HG03354 (cell line): ENCODE measurements around the gene QSER1.
"Not testable (repeated sequence)": the region's sequence is repeated elsewhere in the genome, so short reads cannot be mapped to it uniquely, and the experiment has no call there.

Source experiments
- ATAC-seq: cut with Tn5 transposase; IDR thresholded peaks from one replicate; pipeline ENCODE4 v1.9.1; 2021; ENCODE audit warnings: mild to moderate bottlenecking; ENCODE audit not compliant: unreplicated experiment, poor library complexity, severe bottlenecking

The QSER1 gene

DNA sequence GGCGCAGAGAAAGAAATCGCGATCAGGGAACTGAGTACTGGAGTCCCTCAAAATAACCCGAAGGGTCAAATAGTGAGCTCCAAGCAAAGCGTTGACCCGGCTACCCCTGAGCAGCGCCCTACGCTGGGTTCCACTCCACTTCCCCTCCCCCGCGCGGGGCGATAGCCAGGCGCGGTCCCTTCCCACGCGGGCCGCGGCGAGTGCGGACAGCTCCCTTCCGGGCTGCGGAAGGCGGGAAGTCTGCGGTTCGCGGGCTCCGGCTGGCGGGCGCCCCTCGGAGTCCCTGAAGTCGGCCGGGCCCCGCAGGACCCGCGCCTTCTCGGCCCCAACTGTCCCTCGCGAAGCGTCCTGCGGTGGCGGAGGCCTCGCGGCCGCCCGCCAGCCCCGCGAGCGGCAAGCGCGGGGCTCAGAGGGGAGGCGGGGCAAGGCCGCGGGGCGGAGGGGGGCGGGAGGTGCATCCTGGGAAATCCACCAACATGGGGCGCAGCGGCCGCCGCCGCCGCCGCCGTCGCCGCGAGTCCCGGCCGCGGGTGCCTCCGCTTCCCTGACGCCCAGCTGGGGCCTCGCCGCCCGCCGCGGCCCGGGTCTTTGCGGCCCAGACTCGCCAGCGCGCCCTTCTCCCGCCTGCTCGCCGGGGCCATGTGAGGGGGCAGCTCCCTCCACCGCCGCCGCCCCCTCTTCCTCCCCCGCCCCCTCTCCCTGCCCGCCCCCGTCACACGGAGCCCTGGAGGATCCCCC lies at the start of gene QSER1:
QSER1 (plus strand) TSS at position 457 of the 738 bp plus-strand sequence. CDS start 315 bp downstream, outside the sequence.
- ATAC-seq = peak; percentile 72

GRCh38 chr11:32843544-32843943 lies 49.1 kb upstream of the QSER1 start:
- ATAC-seq = no peak

- no peak for ATAC-seq
Measured at GRCh38 chr11:32847511-32847910, 45.1 kb upstream of the QSER1 start.

DNA sequence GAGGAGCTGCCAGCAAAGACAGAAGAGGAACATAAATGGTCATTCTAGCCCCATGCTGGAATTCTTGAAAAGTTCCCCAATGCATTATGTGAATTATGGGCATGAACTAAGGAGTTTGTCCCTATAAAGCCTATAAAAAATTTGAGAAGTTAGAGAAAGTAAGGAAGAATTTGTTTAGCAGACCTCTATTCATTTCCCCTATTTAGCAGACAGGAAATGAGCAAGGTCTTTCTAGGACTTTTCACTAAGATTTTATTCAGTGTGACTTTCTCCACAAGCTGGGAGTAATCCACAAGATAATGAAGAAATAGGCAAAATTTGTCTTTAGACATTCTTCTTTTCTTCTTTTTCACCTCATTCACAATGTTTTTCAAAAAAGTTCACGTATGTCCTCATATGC lies 42.9 kb upstream of the QSER1 start:
- ATAC-seq = no peak

- no peak for ATAC-seq
Measured at GRCh38 chr11:32851251-32851650, 41.4 kb upstream of the QSER1 start.

GRCh38 chr11:32852207-32852606 lies 40.4 kb upstream of the QSER1 start:
- ATAC-seq = no peak

DNA sequence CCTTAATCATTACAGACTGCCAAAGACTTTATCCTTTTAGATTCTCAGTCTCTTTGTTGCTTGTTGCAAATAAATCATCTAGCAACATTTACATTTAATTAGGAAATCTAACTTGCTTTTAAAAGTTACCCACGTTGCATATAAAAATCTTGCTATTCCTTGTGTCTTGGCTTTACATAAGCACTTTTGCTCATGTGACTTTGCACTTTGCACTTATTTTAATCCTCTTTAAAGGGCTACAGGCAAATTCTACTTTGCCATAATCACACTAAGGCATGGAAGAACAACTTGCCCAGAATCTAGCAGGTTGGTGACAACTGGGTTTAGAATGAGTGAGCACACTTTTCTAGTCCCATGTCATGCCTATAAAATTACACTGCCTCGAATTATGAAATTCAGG lies 37.0 kb upstream of the QSER1 start:
- no peak for ATAC-seq

DNA sequence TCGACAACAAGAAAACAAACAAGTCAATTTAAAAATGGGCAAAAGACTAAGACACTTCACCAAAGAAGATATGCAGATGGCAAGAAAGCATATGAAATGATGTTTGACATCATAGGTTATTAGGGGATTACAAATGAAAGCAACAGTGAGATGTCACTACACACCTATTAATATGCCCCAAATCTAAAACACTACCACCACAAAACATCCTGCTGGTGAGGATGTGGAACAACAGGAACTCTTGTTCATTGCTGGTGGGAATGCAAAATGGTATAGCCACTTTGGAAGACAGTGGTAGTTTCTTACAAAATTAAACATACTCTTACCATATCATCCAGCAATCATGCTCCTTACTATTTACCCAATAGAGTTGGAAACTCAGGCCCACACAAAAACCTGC lies 33.9 kb upstream of the QSER1 start:
- no peak for ATAC-seq

DNA sequence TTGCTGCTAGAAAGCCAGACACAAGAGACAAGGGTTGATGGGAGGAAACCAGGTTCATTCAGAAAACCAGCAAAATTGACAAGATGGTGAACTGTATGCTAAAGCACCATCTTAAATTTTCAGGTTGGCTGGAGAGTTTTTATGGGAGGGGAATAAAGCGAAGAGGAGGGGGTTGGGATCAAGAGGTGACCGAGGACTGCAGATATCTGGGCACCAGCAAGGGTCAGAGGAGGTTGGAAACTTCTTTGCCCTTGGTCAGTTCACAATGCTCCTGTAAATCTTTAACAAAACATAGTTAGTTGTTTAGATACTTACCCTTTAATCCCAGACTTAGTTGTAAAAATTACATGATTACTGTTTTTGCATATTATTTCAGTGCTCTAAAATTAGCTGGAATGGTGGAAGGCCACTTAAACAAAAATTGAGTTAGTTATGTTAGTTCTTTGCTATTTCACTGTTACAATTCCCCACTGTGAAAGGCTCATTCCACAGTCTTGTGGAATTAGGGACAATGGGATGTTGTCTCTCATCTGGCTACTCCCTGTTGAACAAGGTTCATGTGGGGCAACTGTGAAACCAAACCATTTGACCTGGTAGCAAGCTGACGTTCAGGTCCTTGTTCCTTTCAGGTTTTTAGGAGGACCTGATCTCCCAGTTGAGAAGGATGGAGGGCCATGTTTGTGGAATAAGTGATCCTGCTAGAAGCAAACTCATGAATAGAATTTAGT lies 30.6 kb upstream of the QSER1 start:
- no peak for ATAC-seq

DNA sequence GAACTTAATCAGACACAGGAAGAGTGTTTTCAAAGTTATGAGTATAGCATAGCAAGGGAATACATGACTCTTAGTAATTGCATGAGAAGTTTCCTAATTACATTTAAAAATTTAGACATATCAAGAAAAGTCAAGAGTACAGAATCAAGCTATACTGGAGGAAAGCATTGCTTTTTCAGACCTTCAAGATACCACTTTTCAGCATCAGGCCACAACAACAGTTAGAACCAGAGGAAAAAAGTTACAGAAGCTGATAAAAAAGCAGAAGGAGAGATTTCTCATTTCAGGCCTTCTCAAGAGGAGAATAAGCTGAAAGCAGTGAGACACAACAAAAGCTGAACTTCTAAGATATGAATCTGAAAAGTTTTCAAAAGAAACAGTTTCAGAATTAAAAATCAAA lies 28.1 kb upstream of the QSER1 start:
- no peak for ATAC-seq

- ATAC-seq = not testable (repeated sequence)
Measured at GRCh38 chr11:32868752-32869151, 23.9 kb upstream of the QSER1 start.

GRCh38 chr11:32870676-32871075 lies 21.9 kb upstream of the QSER1 start:
- ATAC-seq = no peak

DNA sequence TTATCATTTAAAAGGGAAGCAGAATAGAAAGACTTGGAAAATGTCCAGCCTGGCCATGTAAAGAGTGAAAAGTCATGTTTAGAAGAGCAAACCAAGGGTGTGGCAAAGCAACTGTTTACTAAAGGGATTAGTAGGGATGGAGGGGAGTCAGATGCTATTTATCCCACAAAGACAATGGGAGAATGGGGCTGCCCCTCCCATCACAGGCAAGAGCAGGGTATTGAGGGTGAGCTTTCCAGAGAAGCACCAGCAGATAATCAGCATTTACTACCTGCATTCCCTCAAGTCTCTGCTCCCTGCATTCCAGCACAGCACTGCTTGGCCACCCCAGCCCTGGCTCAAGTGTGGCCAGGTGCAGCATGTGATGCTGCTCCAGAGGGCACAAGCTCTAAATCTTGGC lies 18.5 kb upstream of the QSER1 start:
- ATAC-seq = no peak

- no peak for ATAC-seq
Measured at GRCh38 chr11:32881286-32881685, 11.3 kb upstream of the QSER1 start.

DNA sequence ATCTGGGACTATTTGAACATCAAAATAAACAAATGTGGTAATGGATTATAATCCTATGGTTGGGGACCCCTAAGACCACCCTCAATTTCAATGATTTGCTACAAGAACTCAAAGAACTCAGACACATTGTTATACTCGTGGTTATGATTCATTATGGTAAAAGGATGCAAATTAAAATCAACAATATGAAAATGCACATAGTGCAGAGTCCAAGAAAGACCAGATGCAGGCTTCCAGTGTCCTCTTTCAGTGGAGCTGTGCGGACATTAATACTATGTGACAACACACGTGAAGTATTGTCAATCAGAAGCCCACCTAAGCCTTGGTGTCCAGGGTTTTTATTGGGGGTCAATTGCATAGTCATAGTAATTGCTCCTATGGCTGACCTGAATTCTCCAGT lies 9.2 kb upstream of the QSER1 start:
- no peak for ATAC-seq

DNA sequence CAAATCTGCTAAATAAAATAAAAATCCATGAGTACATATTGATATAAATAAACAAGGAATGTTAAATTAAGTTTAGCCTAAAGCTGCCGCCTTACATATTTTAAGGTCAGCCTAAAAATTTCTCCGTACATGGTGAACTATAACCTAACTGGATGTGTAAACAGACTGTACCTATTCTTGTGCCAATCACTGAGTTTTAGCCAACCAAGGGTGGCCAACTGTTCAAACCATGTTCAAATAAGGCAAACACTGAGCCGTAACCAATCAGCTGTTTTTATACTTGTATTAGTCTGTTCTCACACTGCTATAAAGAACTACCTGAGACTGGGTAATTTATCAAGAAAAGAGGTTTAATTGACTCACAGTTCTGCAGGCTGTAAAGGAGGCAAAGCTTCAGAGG lies 8.6 kb upstream of the QSER1 start:
- no peak for ATAC-seq

DNA sequence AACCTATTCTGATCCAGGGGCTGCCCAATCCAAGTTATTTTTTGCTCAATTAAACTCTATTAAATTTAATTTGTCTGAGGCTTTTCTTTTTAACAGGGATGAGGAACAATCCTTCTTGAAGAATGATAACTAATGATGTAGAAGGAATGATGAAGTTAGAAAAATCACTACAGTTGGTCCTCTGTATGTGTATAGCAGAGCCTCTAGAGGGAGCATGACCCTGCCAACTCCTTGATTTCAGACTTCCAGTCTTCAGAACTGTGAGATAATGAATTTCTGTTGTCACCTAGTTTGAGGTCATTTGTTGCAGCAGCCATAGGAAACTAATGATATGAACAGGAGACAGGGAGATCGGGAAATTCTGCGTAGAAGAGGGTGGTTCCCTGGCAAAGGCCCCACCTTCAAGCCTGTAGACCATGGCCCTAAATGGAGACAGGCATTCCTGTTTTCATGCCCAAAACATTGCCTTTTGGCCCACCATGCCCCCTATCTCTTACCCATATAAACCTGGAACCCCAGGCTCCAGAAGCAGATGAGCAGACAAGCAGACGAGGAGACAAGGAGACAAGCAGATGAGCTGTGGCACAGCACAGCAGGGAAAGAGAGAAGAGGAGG lies 7.7 kb upstream of the QSER1 start:
- no peak for ATAC-seq

DNA sequence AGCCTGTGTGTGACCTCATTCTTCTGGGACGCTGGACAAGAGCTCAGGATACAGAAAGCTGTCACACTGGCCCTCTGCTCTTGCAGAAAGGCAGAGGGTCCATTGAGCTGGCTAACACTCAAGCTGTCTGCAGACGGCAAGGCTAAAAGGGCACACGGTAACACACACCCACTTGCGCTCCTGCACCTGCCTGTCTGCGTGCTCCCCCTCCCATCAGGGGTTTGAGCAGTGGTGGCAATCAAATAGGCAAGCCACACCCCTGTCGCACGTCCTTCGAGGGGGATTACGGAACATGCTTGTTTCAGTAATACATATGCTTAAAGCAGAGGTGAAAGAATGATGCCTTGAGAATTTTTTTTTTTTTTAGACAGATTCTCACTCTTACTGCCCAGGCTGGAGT lies 7.1 kb upstream of the QSER1 start:
- ATAC-seq = no peak

GRCh38 chr11:32886180-32886579 lies 6.4 kb upstream of the QSER1 start:
- ATAC-seq = no peak

DNA sequence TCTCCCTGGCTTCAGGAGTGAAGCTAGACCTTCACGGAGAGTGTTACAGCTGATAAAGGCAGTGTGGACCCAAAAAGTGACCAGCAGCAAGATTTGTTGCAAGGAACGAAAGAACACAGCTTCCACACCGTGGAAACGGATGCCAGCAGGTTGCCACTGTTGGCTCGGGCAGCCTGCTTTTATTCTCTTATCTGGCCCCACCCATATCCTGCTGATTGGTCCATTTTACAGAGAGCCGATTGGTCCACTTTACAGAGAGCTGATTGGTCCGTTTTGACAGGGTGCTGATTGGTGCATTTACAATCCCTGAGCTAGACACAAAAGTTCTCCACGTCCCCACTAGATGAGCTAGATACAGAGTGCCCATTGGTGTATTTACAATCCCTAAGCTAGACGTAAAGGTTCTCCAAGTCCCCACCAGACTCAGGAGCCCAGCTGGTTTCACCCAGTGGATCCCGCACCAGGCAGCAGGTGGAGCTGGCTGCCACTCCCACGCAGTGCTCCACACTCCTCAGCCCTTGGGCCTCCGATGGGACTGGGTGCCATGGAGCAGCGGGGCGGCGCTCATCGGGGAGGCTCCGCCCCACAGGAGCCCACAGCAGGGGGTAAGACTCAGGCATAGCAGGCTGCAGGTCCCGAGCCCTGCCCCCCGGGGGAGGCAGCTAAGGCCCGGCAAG lies 4.8 kb upstream of the QSER1 start:
- ATAC-seq = not testable (repeated sequence)

DNA sequence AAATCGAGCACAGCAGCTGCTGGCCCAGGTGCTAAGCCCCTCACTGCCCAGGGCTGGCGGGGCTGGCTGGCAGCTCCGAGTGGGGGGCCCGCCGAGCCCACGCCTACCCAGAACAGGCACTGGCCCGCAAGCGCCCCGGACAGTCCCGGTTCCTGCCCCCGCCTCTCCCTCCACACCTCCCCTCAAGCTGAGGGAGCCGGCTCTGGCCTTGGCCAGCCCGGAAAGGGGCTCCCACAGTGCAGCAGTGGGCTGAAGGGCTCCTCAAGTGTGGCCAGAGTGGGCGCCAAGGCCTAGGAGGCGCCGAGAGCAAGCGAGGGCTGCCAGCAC lies 4.3 kb upstream of the QSER1 start:
- not testable (repeated sequence) for ATAC-seq
